ENCODE results near the gene MKNK1.

The MKNK1 gene

DNA sequence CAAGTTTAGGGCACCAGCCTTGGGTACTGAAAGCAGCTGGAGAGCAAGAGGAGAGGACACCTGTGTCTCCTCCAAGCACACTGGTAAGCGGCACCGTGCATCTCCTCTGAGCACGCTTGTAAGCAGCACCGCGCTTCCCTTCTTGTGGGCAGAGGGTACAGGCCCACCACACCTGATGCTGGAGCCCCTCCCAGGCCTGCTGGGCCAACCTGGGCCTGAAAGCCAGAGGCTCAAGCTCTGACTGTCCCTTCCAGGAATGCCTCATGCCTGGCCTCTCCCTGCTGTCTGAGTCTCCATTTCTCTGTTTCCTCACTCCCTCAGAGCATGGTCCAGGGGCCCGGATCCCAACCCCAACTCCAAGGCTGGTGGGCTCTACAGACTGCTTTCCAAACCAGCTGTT is 88.5 kb downstream of the MKNK1 start:
- H3K36me3 ChIP-seq (ENCODE audit: control insufficient read depth, insufficient read depth, low read length), result no peaks in the 10 kb centered on the region
- no peak overlapping the region for H3K4me3 ChIP-seq (ENCODE audit: low read length)
- H3K4me1 ChIP-seq (ENCODE audit: control insufficient read depth, insufficient read depth, low read length), result no peaks in the 10 kb centered on the region
- no peaks in the 10 kb centered on the region for H3K27me3 ChIP-seq (ENCODE audit: control insufficient read depth, insufficient read depth, low read length)
- no peak overlapping the region for H3K27ac ChIP-seq (ENCODE audit: low read depth, low read length)
- H3K9ac ChIP-seq (ENCODE audit: low read length), result no peak overlapping the region

DNA sequence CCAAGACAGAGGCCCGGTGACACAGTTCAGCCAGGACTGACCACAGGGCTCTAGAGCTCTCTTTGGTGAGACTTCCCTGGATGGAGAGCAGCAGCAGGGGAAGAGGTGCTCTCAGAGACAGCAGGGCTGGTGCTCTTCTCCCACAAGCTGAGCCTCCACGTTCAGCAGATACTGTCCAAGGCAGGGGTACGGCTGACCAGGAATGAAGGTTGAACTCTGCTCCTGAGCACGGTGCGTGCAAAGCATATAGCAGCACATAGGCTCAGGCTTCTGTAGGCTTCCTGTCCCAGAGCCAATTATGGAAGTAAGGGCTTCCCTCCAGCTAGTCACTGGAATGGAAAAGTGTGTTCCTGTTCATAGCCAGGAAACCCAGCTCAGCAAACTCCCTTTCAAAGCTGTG is 90.5 kb downstream of the MKNK1 start:
- Histone ChIP-seq H3K27ac (ENCODE audit: low read depth, low read length) (no peak overlapping the region), H3K9ac (ENCODE audit: low read length) (no peak overlapping the region), H3K4me1 (ENCODE audit: control insufficient read depth, insufficient read depth, low read length) (no peaks in the 10 kb centered on the region), H3K27me3 (ENCODE audit: control insufficient read depth, insufficient read depth, low read length) (no peaks in the 10 kb centered on the region), H3K4me3 (ENCODE audit: low read length) (no peak overlapping the region), H3K36me3 (ENCODE audit: control insufficient read depth, insufficient read depth, low read length) (no peaks in the 10 kb centered on the region)

DNA sequence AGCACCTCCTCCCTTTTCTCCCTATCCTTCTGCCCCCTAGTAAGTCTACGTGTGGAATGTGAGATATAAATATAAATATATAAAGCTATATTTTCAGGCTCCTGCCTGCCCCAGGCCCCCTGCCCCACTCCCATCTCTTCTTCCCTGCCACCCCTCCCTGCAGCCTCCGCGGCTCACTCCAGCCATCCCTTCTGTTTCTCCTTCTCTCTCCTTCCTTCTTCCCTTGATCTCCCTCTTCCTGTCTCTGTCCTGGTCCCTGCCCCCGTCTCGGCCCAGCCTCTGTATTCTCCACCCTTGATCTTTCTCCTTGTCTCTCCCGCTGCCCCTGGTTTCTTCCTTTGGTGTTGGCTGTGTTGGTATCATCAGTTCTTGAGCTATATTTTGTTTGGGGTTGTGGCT is 91.3 kb downstream of the MKNK1 start:
- H3K4me1 ChIP-seq (ENCODE audit: control insufficient read depth, insufficient read depth, low read length), result no peaks in the 10 kb centered on the region
- no peak overlapping the region for H3K9ac ChIP-seq (ENCODE audit: low read length)
- no peak overlapping the region for H3K27ac ChIP-seq (ENCODE audit: low read depth, low read length)
- H3K4me3 ChIP-seq (ENCODE audit: low read length), result no peak overlapping the region
- no peaks in the 10 kb centered on the region for H3K27me3 ChIP-seq (ENCODE audit: control insufficient read depth, insufficient read depth, low read length)
- H3K36me3 ChIP-seq (ENCODE audit: control insufficient read depth, insufficient read depth, low read length), result no peaks in the 10 kb centered on the region

DNA sequence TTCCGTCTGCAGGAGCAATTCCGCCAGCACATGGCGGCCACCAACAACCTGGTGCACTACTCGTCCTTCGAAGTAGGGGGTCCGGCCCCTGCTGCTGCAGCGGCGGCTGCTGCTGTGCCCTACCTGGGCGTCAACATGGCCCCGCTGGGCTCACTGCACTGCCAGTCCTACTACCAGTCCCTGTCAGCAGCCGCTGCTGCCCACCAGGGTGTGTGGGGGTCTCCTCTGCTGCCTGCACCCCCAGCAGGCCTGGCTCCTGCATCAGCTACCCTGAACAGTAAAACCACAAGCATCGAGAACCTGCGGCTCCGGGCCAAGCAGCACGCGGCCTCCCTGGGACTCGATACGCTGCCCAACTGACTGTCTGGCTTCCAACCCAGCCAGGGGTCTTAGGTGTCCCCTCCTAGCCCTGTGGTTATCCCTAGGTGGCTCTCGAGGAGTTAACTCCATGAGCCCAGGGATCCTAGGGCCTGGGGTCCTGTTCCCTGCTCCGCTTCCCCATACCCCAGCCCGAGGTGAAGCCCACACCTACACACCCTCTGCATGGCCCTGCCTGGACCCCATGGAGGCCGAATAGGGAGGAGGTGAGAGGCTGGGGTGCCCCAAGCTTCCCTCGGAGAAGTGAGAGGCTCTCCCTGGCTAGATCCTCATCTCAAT is 91.8 kb downstream of the MKNK1 start:
- H3K36me3 ChIP-seq (ENCODE audit: control insufficient read depth, insufficient read depth, low read length), result no peaks in the 10 kb centered on the region
- H3K9ac ChIP-seq (ENCODE audit: low read length), result no peak overlapping the region

DNA sequence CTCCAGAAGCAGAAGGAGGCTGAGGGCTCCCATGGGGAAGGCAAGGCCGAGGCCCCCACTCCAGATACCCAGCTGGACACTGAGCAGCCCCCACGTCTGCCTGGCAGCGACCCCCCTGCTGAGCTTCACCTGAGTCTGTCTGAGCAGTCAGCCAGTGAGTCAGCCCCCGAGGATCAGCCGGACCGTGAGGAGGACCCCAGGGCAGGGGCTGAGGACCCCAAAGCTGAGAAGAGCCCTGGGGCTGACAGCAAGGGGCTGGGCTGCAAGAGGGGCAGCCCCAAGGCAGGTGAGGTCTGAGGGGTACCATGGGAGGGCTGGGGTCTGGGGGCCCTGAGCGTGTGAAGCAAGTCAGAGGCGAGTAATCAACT is 93.1 kb downstream of the MKNK1 start:
- H3K27me3 ChIP-seq (ENCODE audit: control insufficient read depth, insufficient read depth, low read length), result no peaks in the 10 kb centered on the region
- no peak overlapping the region for H3K27ac ChIP-seq (ENCODE audit: low read depth, low read length)
- H3K36me3 ChIP-seq (ENCODE audit: control insufficient read depth, insufficient read depth, low read length), result no peaks in the 10 kb centered on the region
- no peak overlapping the region for H3K4me3 ChIP-seq (ENCODE audit: low read length)
- no peaks in the 10 kb centered on the region for H3K4me1 ChIP-seq (ENCODE audit: control insufficient read depth, insufficient read depth, low read length)
- no peak overlapping the region for H3K9ac ChIP-seq (ENCODE audit: low read length)

More for the DNA sequence above, 91.8 kb downstream of the MKNK1 start:
- Histone ChIP-seq H3K27ac (ENCODE audit: low read depth, low read length) (no peak overlapping the region), H3K27me3 (ENCODE audit: control insufficient read depth, insufficient read depth, low read length) (no peaks in the 10 kb centered on the region), H3K4me1 (ENCODE audit: control insufficient read depth, insufficient read depth, low read length) (no peaks in the 10 kb centered on the region), H3K4me3 (ENCODE audit: low read length) (no peak overlapping the region)

DNA sequence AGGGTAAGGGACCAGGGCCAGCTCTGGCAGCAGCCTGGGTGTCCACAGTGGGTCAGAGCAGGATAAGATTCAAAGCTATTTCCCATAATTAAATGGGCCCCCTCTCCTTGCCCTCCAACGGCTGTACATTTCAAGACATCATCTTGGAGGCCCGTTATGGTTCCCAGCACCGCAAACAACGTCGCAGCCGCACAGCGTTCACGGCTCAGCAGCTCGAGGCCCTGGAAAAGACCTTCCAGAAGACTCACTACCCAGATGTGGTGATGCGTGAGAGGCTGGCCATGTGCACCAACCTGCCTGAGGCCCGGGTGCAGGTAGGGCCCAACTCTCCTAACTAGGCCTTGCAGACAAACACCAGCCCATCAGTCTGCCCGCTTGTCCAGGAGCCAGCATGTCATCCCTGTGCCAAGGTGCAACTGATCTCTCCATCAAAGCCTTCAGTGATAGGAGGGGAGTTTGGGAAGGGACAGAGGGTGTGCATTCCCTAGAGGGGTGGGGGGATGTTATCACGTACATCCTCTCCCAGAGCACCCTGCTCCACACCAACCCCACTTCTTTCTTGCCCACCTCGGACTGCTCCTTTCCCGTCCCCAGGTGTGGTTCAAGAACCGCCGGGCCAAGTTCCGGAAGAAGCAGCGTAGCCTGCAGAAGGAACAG is 93.6 kb downstream of the MKNK1 start:
- H3K9ac ChIP-seq (ENCODE audit: low read length), result no peak overlapping the region
- no peaks in the 10 kb centered on the region for H3K4me1 ChIP-seq (ENCODE audit: control insufficient read depth, insufficient read depth, low read length)
- H3K27me3 ChIP-seq (ENCODE audit: control insufficient read depth, insufficient read depth, low read length), result no peaks in the 10 kb centered on the region
- no peaks in the 10 kb centered on the region for H3K36me3 ChIP-seq (ENCODE audit: control insufficient read depth, insufficient read depth, low read length)
- no peak overlapping the region for H3K4me3 ChIP-seq (ENCODE audit: low read length)
- H3K27ac ChIP-seq (ENCODE audit: low read depth, low read length), result no peak overlapping the region

DNA sequence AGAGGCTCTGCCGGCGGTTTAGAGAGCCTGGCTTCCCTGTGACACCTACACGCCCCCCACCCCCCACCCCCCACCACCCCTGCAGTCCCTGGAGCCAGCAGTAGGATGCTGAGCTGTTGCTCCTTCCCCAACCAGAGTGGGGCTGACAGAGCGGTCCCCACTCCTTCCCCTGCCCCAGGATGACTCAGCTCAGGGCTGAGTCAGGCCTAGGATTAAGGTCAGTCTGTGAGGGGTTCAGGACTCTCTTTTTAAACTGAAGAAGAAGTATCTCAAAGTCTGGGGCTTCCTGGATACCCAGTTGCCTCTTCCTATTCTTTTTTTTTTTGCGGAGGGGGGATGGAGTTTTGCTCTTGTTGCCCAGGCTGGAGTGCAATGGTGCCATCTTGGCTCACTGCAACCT is 95.3 kb downstream of the MKNK1 start:
- no peaks in the 10 kb centered on the region for H3K27me3 ChIP-seq (ENCODE audit: control insufficient read depth, insufficient read depth, low read length)
- no peak overlapping the region for H3K9ac ChIP-seq (ENCODE audit: low read length)
- no peaks in the 10 kb centered on the region for H3K4me1 ChIP-seq (ENCODE audit: control insufficient read depth, insufficient read depth, low read length)
- no peak overlapping the region for H3K27ac ChIP-seq (ENCODE audit: low read depth, low read length)
- H3K36me3 ChIP-seq (ENCODE audit: control insufficient read depth, insufficient read depth, low read length), result no peaks in the 10 kb centered on the region
- H3K4me3 ChIP-seq (ENCODE audit: low read length), result no peak overlapping the region
